ENCODE results near the gene ARHGAP11A.

GRCh38 chr15:32670623-32671022 is 55.3 kb downstream of the ARHGAP11A start:
- TF ChIP-seq CTCF (IDR thresholded peaks at IDR 0.05 in 2 of 3, conservative IDR thresholded peaks at IDR 0.05 in 1 of 3; ENCODE audit: insufficient read depth in 2 of 3, low read depth in 1 of 3, low read length in 3 of 3) (no peak), RREB1 (CRISPR knock-in tag; IDR thresholded peaks at IDR 0.05) (no peak), KAT8 (IDR thresholded peaks at IDR 0.05; ENCODE audit: low read depth) (no peak), CREB1 (IDR thresholded peaks at IDR 0.05) (no peak), CREB1 (CRISPR knock-in tag; IDR thresholded peaks at IDR 0.05) (no peak), MTA3 (IDR thresholded peaks at IDR 0.05; ENCODE audit: borderline replicate concordance) (no peak), POLR2AphosphoS5 (IDR thresholded peaks at IDR 0.05; ENCODE audit: control insufficient read depth, insufficient read depth, low read depth, low read length) (no peak)
